ENCODE data around the gene C5orf22.

The C5orf22 gene

GRCh38 chr5:31604240-31604639, 72.1 kb downstream of the C5orf22 start:
- H3K4me3 ChIP-seq (ENCODE audit: low read length), result no peak overlapping the region
- no peak for TF ChIP-seq ZNF274 (IDR thresholded peaks at IDR 0.05; ENCODE audit: low read depth, low read length)

DNA sequence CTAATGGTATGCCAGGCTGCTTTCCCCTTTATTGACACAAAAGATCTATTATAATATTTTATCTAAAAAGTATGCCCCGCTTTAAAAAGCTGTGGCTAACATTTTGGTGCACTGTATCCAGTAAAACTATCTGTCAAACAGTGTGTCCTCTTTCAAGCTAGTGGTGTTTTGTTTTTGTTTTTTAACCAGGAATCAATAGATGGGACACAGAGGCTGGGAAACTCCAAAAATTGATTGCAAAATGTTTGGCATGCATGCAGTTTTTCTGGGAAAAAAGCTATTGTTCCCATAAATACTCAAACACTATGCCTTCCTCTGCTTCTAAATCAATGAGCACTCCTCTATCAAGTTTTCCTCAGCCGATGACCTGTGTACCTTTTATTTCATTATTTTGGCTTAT, 72.5 kb downstream of the C5orf22 start:
- no peak for TF ChIP-seq ZNF274 (IDR thresholded peaks at IDR 0.05; ENCODE audit: low read depth, low read length)
- no peak overlapping the region for H3K4me3 ChIP-seq (ENCODE audit: low read length)
